A549 (cell line): ENCODE measurements around the gene KCNK2.

Source experiments
- CBX2 ChIP-seq: fragments of 200-600 bp; sonication (generic); IDR thresholded peaks from 2 replicates; pipeline ENCODE4 v1.6.1; 2016; ENCODE audit warnings: low read depth, mild to moderate bottlenecking, borderline replicate concordance
- CEBPB ChIP-seq, 2 experiments: fragments of >200 bp in 1 of 2; sonication (Bioruptor Twin) in 1 of 2; formaldehyde crosslinking in 1 of 2; IDR thresholded peaks; 2 replicates each; pipeline ENCODE4 v1.6.1; 2012 to 2016
- CHD2 ChIP-seq: fragments of 150-350 bp; IDR thresholded peaks from 2 replicates; pipeline ENCODE4 v1.6.1; 2014; ENCODE audit warnings: low read length; ENCODE audit not compliant: partially characterized antibody
- CTCF ChIP-seq: fragments of >200 bp; sonication (Bioruptor Twin); formaldehyde crosslinking; IDR thresholded peaks from 3 replicates; pipeline ENCODE4 v1.5.1; 2016
- EP300 ChIP-seq, 2 experiments: fragments of >200 bp; sonication (Bioruptor Twin); formaldehyde crosslinking; IDR thresholded peaks; 2 replicates in 1 of 2; 3 replicates in 1 of 2; pipeline ENCODE4 v1.6.1; 2016 to 2017
- HDAC2 ChIP-seq: fragments of 200-600 bp; sonication (generic); IDR thresholded peaks from 2 replicates; pipeline ENCODE4 v1.6.1; 2016
- HOXA7 ChIP-seq: fragments of 250-450 bp; sonication (Bioruptor Pico); IDR thresholded peaks from 2 replicates; pipeline ENCODE4 v1.5.0; 2020; ENCODE audit warnings: mild to moderate bottlenecking, moderate library complexity
- PBX3 ChIP-seq: IDR thresholded peaks from 2 replicates; pipeline ENCODE4 v1.6.1; 2012
- POLR2A ChIP-seq: IDR thresholded peaks from 2 replicates; pipeline ENCODE4 v1.6.1; 2012; ENCODE audit warnings: mild to moderate bottlenecking, low read length
- RCOR1 ChIP-seq: fragments of 150-350 bp; IDR thresholded peaks from 2 replicates; pipeline ENCODE4 v1.6.1; 2014; ENCODE audit warnings: antibody characterized with exemption, low read length, low read depth
- REST ChIP-seq: fragments of 200-600 bp; sonication (generic); IDR thresholded peaks from 2 replicates; pipeline ENCODE4 v1.6.1; 2016; ENCODE audit warnings: antibody characterized with exemption, mild to moderate bottlenecking, moderate library complexity
- RFX5 ChIP-seq: fragments of 450-650 bp; IDR thresholded peaks from 2 replicates; pipeline ENCODE4 v1.7.1; 2014; ENCODE audit warnings: antibody characterized with exemption, mild to moderate bottlenecking, moderate library complexity
- USF2 ChIP-seq: fragments of 450-650 bp; IDR thresholded peaks from 2 replicates; pipeline ENCODE4 v1.6.1; 2014; ENCODE audit warnings: antibody characterized with exemption

- TF ChIP-seq REST (no peak), CEBPB (IDR thresholded peaks at IDR 0.05) (no peak), POLR2A (no peak), CHD2 (no peak), CTCF (no peak), PBX3 (no peak), EP300 (IDR thresholded peaks at IDR 0.05) (no peak), USF2 (no peak), CBX2 (no peak), HOXA7 (CRISPR knock-in tag) (no peak), RFX5 (no peak), RCOR1 (no peak), HDAC2 (no peak)
Observed at GRCh38 chr1:215045698-215046308, 36.7 kb upstream of the KCNK2 start.
